HepG2 (cell line): ENCODE measurements around the gene ZNF514. TPM values are rescaled to one million over a fixed set of nuclear protein-coding genes. Genes with fewer than 3 reads are reported as not detected.
A peak's percentile ranks its signal among the peaks of the same experiment; 100 is the strongest.

Source experiments
- ESRRA ChIP-seq: sonication (generic); formaldehyde crosslinking; IDR thresholded peaks from 2 replicates; pipeline ENCODE4 v1.5.1; 2020; ENCODE audit warnings: mild to moderate bottlenecking, low read depth, missing genetic modification reagents
- HOXD1 ChIP-seq: sonication (generic); formaldehyde crosslinking; IDR thresholded peaks from 2 replicates; pipeline ENCODE4 v1.5.0; 2020; ENCODE audit warnings: missing genetic modification reagents
- KAT7 ChIP-seq: IDR thresholded peaks from 2 replicates; pipeline ENCODE4 v1.6.1; 2018; ENCODE audit warnings: borderline replicate concordance, missing compliant biosample characterization
- MAFF ChIP-seq: IDR thresholded peaks from 2 replicates; pipeline ENCODE4 v1.6.1; 2011; ENCODE audit warnings: low read depth, low read length, improper control_type of control experiment
- NCOA1 ChIP-seq: sonication (generic); formaldehyde crosslinking; IDR thresholded peaks from 2 replicates; pipeline ENCODE4 v1.9.0; 2021; ENCODE audit warnings: missing genetic modification reagents
- NFKB2 ChIP-seq: sonication (generic); formaldehyde crosslinking; IDR thresholded peaks from 2 replicates; pipeline ENCODE4 v1.4.0; 2020; ENCODE audit warnings: missing genetic modification reagents, borderline replicate concordance
- TCF7L2 ChIP-seq: IDR thresholded peaks from 2 replicates; pipeline ENCODE4 v1.6.1; 2011; ENCODE audit warnings: mild to moderate bottlenecking, low read depth, low read length, moderate library complexity
- ZNF549 ChIP-seq: sonication (generic); formaldehyde crosslinking; IDR thresholded peaks from 2 replicates; pipeline ENCODE4 v1.5.0; 2020; ENCODE audit warnings: missing genetic modification reagents
- ZNF556 ChIP-seq: sonication (generic); formaldehyde crosslinking; IDR thresholded peaks from 2 replicates; pipeline ENCODE4 v1.4.0; 2020; ENCODE audit warnings: mild to moderate bottlenecking, missing genetic modification reagents, borderline replicate concordance
- ZSCAN21 ChIP-seq: sonication (generic); formaldehyde crosslinking; IDR thresholded peaks from 2 replicates; pipeline ENCODE4 v1.8.0; 2022; ENCODE audit warnings: mild to moderate bottlenecking, missing genetic modification reagents, moderate library complexity, borderline replicate concordance
- polyA plus RNA-seq, 8 experiments: library from polyadenylated mRNA; depleted of rRNA in 3 of 8; stranded (reverse) in 7 of 8; unstranded in 1 of 8; fragments of >200 nt; fragmentation: Illumina TruSeq in 4 of 8; extraction: Trizol in 4 of 8; gene quantifications; 2 replicates each; pipeline versions ENCODE4 v1.2.1 to v1.2.3, GENCODE V29; 2011 to 2016; ENCODE audit warnings: low read depth in 4 of 8, missing spikeins in 1 of 8, mixed read lengths in 1 of 8; ENCODE audit not compliant: insufficient read depth in 1 of 8
- total RNA-seq, 5 experiments: library from RNA; depleted of rRNA; stranded (reverse); fragments of >200 nt; fragmentation: Illumina TruSeq; extraction: Trizol; gene quantifications; 2 replicates each; pipeline ENCODE4 v1.2.3, GENCODE V29; 2016; ENCODE audit warnings: low read depth in 1 of 5
- TF ChIP-seq, protein P1 (sequence below): sonication (generic); formaldehyde crosslinking; IDR thresholded peaks from 2 replicates; pipeline ENCODE4 v1.8.0; 2022; ENCODE audit warnings: low read depth, missing genetic modification reagents
- TF ChIP-seq, protein P2 (sequence below): sonication (generic); formaldehyde crosslinking; IDR thresholded peaks from 2 replicates; pipeline ENCODE4 v1.4.0; 2020; ENCODE audit warnings: missing genetic modification reagents, mild to moderate bottlenecking, borderline replicate concordance
- TF ChIP-seq, protein P3 (sequence below): sonication (generic); formaldehyde crosslinking; IDR thresholded peaks from 2 replicates; pipeline ENCODE4 v1.5.0; 2020; ENCODE audit warnings: mild to moderate bottlenecking, missing genetic modification reagents
- TF ChIP-seq, protein P4 (sequence below): sonication (generic); formaldehyde crosslinking; IDR thresholded peaks from 2 replicates; pipeline ENCODE4 v1.9.0; 2022; ENCODE audit warnings: low read depth, missing genetic modification reagents
- TF ChIP-seq, protein P5 (sequence below): sonication (generic); formaldehyde crosslinking; IDR thresholded peaks from 2 replicates; pipeline ENCODE4 v1.4.0; 2020; ENCODE audit warnings: mild to moderate bottlenecking, low read depth, missing genetic modification reagents
- TF ChIP-seq, protein P6 (sequence below): sonication (generic); formaldehyde crosslinking; IDR thresholded peaks from 2 replicates; pipeline ENCODE4 v1.8.0; 2022; ENCODE audit warnings: missing genetic modification reagents, mild to moderate bottlenecking, inconsistent platforms, borderline replicate concordance
- TF ChIP-seq, protein P7 (sequence below): IDR thresholded peaks from 2 replicates; pipeline ENCODE4 v1.6.1; 2016; ENCODE audit warnings: missing genetic modification reagents, missing compliant biosample characterization
- TF ChIP-seq, protein P8 (sequence below): sonication (generic); formaldehyde crosslinking; IDR thresholded peaks from 2 replicates; pipeline ENCODE4 v1.5.0; 2020; ENCODE audit warnings: missing genetic modification reagents, mild to moderate bottlenecking, borderline replicate concordance

The ZNF514 gene
- total and polyA plus RNA-seq, 2 of the 13 experiments (the other 11 are each of a cell fraction or from before 2014, with no cell fraction given): 15.2 to 18.7 TPM

DNA sequence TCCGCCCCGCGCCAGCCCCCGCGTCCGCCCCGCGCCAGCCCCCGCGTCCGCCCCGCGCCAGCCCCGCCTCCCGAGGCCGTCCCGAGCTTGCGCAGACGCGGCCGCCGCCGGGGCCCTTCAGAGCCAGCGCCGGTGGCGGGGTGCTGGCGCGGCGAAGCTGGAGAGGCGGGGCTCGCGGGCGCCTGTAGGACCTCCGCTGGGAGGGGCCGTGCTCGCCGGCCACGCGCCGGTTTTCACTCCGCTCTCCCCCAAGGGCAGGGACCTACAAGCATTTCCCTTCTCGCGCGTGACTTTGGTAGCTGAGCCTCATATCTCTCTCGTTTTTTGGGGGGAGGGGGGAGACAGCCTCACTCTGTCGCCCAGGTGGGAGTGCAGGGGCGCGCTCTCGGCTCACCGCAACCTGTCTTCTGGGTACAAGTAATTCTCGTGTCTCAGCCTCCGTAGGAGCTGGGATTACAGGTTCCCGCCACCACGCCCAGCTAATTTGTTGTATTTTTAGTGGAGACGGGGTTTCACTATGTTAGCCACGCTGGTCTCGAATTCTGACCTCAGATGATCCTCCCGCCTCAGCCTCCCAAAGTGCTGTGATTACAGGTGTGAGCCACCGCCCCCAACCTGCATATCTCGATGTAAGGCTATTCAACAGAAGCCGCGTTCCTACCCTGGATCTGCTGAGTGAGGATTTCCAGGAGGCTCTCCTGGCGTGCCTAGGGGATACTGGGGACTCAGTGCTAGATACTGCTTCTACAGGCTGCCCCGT lies at the start of gene ZNF514 (continued):
- 0 out of 2 replicates have a peak, but pooled peaks have one; percentile 23 for TF ChIP-seq ZNF556 (CRISPR knock-in tag)
- TF ChIP-seq ZSCAN21 (CRISPR knock-in tag): no peak
- 0 out of 2 replicates have a peak, but pooled peaks have one; percentile 59 for TF ChIP-seq NFKB2 (CRISPR knock-in tag)
- TF ChIP-seq, protein P1, sequence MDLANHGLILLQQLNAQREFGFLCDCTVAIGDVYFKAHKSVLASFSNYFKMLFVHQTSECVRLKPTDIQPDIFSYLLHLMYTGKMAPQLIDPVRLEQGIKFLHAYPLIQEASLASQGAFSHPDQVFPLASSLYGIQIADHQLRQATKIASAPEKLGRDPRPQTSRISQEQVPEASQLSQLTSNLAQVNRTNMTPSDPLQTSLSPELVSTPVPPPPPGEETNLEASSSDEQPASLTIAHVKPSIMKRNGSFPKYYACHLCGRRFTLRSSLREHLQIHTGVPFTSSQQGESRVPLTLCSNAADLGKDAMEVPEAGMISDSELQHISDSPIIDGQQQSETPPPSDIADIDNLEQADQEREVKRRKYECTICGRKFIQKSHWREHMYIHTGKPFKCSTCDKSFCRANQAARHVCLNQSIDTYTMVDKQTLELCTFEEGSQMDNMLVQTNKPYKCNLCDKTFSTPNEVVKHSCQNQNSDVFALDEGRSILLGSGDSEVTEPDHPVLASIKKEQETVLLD: peak; percentile 61
- TF ChIP-seq, protein P2, sequence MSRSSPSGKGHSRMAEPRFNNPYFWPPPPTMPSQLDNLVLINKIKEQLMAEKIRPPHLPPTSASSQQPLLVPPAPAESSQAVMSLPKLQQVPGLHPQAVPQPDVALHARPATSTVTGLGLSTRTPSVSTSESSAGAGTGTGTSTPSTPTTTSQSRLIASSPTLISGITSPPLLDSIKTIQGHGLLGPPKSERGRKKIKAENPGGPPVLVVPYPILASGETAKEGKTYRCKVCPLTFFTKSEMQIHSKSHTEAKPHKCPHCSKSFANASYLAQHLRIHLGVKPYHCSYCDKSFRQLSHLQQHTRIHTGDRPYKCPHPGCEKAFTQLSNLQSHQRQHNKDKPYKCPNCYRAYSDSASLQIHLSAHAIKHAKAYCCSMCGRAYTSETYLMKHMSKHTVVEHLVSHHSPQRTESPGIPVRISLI (CRISPR knock-in tag): no peak
- TF ChIP-seq, protein P3, sequence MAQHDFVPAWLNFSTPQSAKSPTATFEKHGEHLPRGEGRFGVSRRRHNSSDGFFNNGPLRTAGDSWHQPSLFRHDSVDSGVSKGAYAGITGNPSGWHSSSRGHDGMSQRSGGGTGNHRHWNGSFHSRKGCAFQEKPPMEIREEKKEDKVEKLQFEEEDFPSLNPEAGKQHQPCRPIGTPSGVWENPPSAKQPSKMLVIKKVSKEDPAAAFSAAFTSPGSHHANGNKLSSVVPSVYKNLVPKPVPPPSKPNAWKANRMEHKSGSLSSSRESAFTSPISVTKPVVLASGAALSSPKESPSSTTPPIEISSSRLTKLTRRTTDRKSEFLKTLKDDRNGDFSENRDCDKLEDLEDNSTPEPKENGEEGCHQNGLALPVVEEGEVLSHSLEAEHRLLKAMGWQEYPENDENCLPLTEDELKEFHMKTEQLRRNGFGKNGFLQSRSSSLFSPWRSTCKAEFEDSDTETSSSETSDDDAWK (CRISPR knock-in tag): no peak
- TF ChIP-seq HOXD1 (CRISPR knock-in tag): no peak
- TF ChIP-seq, protein P4, sequence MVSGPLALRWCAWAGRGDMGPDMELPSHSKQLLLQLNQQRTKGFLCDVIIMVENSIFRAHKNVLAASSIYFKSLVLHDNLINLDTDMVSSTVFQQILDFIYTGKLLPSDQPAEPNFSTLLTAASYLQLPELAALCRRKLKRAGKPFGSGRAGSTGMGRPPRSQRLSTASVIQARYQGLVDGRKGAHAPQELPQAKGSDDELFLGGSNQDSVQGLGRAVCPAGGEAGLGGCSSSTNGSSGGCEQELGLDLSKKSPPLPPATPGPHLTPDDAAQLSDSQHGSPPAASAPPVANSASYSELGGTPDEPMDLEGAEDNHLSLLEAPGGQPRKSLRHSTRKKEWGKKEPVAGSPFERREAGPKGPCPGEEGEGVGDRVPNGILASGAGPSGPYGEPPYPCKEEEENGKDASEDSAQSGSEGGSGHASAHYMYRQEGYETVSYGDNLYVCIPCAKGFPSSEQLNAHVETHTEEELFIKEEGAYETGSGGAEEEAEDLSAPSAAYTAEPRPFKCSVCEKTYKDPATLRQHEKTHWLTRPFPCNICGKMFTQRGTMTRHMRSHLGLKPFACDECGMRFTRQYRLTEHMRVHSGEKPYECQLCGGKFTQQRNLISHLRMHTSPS (CRISPR knock-in tag): no peak
- no peak for TF ChIP-seq MAFF
- TF ChIP-seq, protein P5, sequence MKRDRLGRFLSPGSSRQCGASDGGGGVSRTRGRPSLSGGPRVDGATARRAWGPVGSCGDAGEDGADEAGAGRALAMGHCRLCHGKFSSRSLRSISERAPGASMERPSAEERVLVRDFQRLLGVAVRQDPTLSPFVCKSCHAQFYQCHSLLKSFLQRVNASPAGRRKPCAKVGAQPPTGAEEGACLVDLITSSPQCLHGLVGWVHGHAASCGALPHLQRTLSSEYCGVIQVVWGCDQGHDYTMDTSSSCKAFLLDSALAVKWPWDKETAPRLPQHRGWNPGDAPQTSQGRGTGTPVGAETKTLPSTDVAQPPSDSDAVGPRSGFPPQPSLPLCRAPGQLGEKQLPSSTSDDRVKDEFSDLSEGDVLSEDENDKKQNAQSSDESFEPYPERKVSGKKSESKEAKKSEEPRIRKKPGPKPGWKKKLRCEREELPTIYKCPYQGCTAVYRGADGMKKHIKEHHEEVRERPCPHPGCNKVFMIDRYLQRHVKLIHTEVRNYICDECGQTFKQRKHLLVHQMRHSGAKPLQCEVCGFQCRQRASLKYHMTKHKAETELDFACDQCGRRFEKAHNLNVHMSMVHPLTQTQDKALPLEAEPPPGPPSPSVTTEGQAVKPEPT (CRISPR knock-in tag): 0 out of 2 replicates have a peak, but pooled peaks have one; percentile 10
- TF ChIP-seq ESRRA (CRISPR knock-in tag): no peak
- TF ChIP-seq NCOA1 (CRISPR knock-in tag): no peak
- TF ChIP-seq, protein P6, sequence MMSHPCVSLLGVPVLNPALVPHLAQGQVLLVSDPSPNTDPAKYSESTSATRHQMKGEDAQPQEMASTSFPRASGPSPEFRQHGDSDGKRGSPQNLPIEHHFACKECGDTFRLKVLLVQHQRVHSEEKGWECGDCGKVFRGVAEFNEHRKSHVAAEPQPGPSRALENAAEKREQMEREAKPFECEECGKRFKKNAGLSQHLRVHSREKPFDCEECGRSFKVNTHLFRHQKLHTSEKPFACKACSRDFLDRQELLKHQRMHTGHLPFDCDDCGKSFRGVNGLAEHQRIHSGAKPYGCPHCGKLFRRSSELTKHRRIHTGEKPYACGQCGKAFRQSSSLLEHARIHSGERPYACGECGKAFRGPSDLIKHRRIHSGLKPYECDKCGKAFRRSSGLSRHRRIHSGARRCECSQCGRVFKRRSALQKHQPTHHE: no peak
- TF ChIP-seq ZNF549 (CRISPR knock-in tag): no peak
- TF ChIP-seq, protein P7, sequence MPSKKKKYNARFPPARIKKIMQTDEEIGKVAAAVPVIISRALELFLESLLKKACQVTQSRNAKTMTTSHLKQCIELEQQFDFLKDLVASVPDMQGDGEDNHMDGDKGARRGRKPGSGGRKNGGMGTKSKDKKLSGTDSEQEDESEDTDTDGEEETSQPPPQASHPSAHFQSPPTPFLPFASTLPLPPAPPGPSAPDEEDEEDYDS (CRISPR knock-in tag): no peak
- TF ChIP-seq, protein P8, sequence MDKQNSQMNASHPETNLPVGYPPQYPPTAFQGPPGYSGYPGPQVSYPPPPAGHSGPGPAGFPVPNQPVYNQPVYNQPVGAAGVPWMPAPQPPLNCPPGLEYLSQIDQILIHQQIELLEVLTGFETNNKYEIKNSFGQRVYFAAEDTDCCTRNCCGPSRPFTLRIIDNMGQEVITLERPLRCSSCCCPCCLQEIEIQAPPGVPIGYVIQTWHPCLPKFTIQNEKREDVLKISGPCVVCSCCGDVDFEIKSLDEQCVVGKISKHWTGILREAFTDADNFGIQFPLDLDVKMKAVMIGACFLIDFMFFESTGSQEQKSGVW: no peak
- TF ChIP-seq TCF7L2: no peak
- TF ChIP-seq KAT7 (CRISPR knock-in tag): peak; percentile 3; the same call in 1 of the 2 replicates
